ENCODE data around the gene MIF. TPM values are rescaled to one million over a fixed set of nuclear protein-coding genes. Genes with fewer than 3 reads are reported as not detected.

The MIF gene
- total RNA-seq, 2 donors from 2014 or later = 495 to 579 TPM

GRCh38 chr22:23889620-23890019 is 4.6 kb upstream of the MIF start:
- DNase-seq (ENCODE audit: low spot score) (no peak), ATAC-seq (no peak)
- no peak overlapping the region for H3K4me3 Mint-ChIP-seq
- no peaks in the 10 kb centered on the region for H3K36me3 Mint-ChIP-seq
- H3K27me3 Mint-ChIP-seq = no peaks in the 10 kb centered on the region
- H3K27ac Mint-ChIP-seq = no peak overlapping the region
- H3K9me3 Mint-ChIP-seq = no peaks in the 10 kb centered on the region
- H3K4me1 Mint-ChIP-seq (ENCODE audit: low read depth in 2 of 2) = peaks cover 17 to 18% of the 10 kb centered on the region in 2 donors

GRCh38 chr22:23891726-23892125 is 2.5 kb upstream of the MIF start:
- Mint-ChIP-seq H3K9me3 (no peaks in the 10 kb centered on the region), H3K4me1 (ENCODE audit: low read depth in 2 of 2) (peaks cover 18 to 20% of the 10 kb centered on the region in 2 donors), H3K27me3 (no peaks in the 10 kb centered on the region), H3K27ac (peak overlapping the region; percentile 92 to 97), H3K4me3 (peak overlapping the region; percentile 84), H3K36me3 (no peaks in the 10 kb centered on the region)
- DNase-seq (ENCODE audit: low spot score) (no peak), ATAC-seq (no peak)

GRCh38 chr22:23892130-23892529 is 2.1 kb upstream of the MIF start:
- peak overlapping the region; percentile 84 for H3K4me3 Mint-ChIP-seq
- DNase-seq (ENCODE audit: low spot score) (no peak), ATAC-seq (no peak)
- no peaks in the 10 kb centered on the region for H3K36me3 Mint-ChIP-seq
- peaks cover 18 to 22% of the 10 kb centered on the region in 2 donors for H3K4me1 Mint-ChIP-seq (ENCODE audit: low read depth in 2 of 2)
- peak overlapping the region; percentile 92 to 97 for H3K27ac Mint-ChIP-seq
- no peaks in the 10 kb centered on the region for H3K27me3 Mint-ChIP-seq
- H3K9me3 Mint-ChIP-seq = no peaks in the 10 kb centered on the region

- H3K9me3 Mint-ChIP-seq = no peaks in the 10 kb centered on the region
- peak overlapping the region; percentile 92 to 97 for H3K27ac Mint-ChIP-seq
- DNase-seq (ENCODE audit: low spot score) (peak; percentile 46), ATAC-seq (no peak)
- no peaks in the 10 kb centered on the region for H3K36me3 Mint-ChIP-seq
- peak overlapping the region; percentile 84 for H3K4me3 Mint-ChIP-seq
- H3K27me3 Mint-ChIP-seq = no peaks in the 10 kb centered on the region
- H3K4me1 Mint-ChIP-seq (ENCODE audit: low read depth in 2 of 2) = peaks cover 18 to 23% of the 10 kb centered on the region in 2 donors
Measured at GRCh38 chr22:23892706-23893105, 1.5 kb upstream of the MIF start.

GRCh38 chr22:23893121-23893944 is 850 bp upstream of the MIF start:
- Mint-ChIP-seq H3K4me1 (ENCODE audit: low read depth in 2 of 2) (peaks cover 18 to 23% of the 10 kb centered on the region in 2 donors), H3K27ac (peak overlapping the region; percentile 92 to 97), H3K36me3 (no peaks in the 10 kb centered on the region), H3K9me3 (no peaks in the 10 kb centered on the region), H3K4me3 (peak overlapping the region; percentile 84), H3K27me3 (no peaks in the 10 kb centered on the region)
- ATAC-seq (no peak), DNase-seq (ENCODE audit: low spot score) (peak; percentile 60)

GRCh38 chr22:23894710-23895598 is 771 bp downstream of the MIF start:
- H3K36me3 Mint-ChIP-seq = peaks cover 7% of the 10 kb centered on the region
- no peaks in the 10 kb centered on the region for H3K27me3 Mint-ChIP-seq
- DNase-seq (ENCODE audit: low spot score) (peak; percentile 71), ATAC-seq (peak; percentile 53 to 67)
- H3K4me3 Mint-ChIP-seq = peak overlapping the region; percentile 84
- H3K4me1 Mint-ChIP-seq (ENCODE audit: low read depth in 2 of 2) = peaks cover 18 to 27% of the 10 kb centered on the region in 2 donors
- no peaks in the 10 kb centered on the region for H3K9me3 Mint-ChIP-seq
- peak overlapping the region; percentile 92 to 97 for H3K27ac Mint-ChIP-seq

GRCh38 chr22:23895599-23896144 is 1.5 kb downstream of the MIF start:
- H3K36me3 Mint-ChIP-seq = peaks cover 7% of the 10 kb centered on the region
- H3K4me3 Mint-ChIP-seq = peak overlapping the region; percentile 84
- no peak for DNase-seq (ENCODE audit: low spot score)
- H3K27me3 Mint-ChIP-seq = no peaks in the 10 kb centered on the region
- H3K4me1 Mint-ChIP-seq (ENCODE audit: low read depth in 2 of 2) = peaks cover 18 to 27% of the 10 kb centered on the region in 2 donors
- peaks cover 2% of the 10 kb centered on the region for H3K9me3 Mint-ChIP-seq
- ATAC-seq = no peak
- peak overlapping the region; percentile 92 to 97 for H3K27ac Mint-ChIP-seq

- DNase-seq (ENCODE audit: low spot score) (no peak), ATAC-seq (no peak)
- H3K27me3 Mint-ChIP-seq = no peaks in the 10 kb centered on the region
- H3K27ac Mint-ChIP-seq = no peak overlapping the region
- H3K36me3 Mint-ChIP-seq = peaks cover 7% of the 10 kb centered on the region
- H3K4me3 Mint-ChIP-seq = peak overlapping the region; percentile 84
- H3K4me1 Mint-ChIP-seq (ENCODE audit: low read depth in 2 of 2) = peaks cover 18 to 28% of the 10 kb centered on the region in 2 donors
- H3K9me3 Mint-ChIP-seq = peaks cover 5% of the 10 kb centered on the region
Measured at GRCh38 chr22:23896166-23896522, 2.0 kb downstream of the MIF start.

- Mint-ChIP-seq H3K36me3 (peaks cover 7% of the 10 kb centered on the region), H3K4me1 (ENCODE audit: low read depth in 2 of 2) (peaks cover 18 to 30% of the 10 kb centered on the region in 2 donors), H3K27ac (peak overlapping the region; percentile 46 to 65), H3K27me3 (no peaks in the 10 kb centered on the region), H3K4me3 (peak overlapping the region; percentile 68), H3K9me3 (peaks cover 5% of the 10 kb centered on the region)
- ATAC-seq (no peak), DNase-seq (ENCODE audit: low spot score) (no peak)
Measured at GRCh38 chr22:23896523-23897186, 2.5 kb downstream of the MIF start.

GRCh38 chr22:23897320-23897719 is 3.1 kb downstream of the MIF start:
- DNase-seq (ENCODE audit: low spot score) (no peak), ATAC-seq (no peak)
- peaks cover 5% of the 10 kb centered on the region for H3K9me3 Mint-ChIP-seq
- H3K27me3 Mint-ChIP-seq = no peaks in the 10 kb centered on the region
- H3K4me1 Mint-ChIP-seq (ENCODE audit: low read depth in 2 of 2) = peaks cover 15 to 26% of the 10 kb centered on the region in 2 donors
- H3K36me3 Mint-ChIP-seq = peaks cover 7% of the 10 kb centered on the region
- peak overlapping the region; percentile 68 for H3K4me3 Mint-ChIP-seq
- H3K27ac Mint-ChIP-seq = peak overlapping the region; percentile 46 to 65

GRCh38 chr22:23898006-23898974 is 4.1 kb downstream of the MIF start:
- no peak overlapping the region for H3K27ac Mint-ChIP-seq
- H3K9me3 Mint-ChIP-seq = peaks cover 5% of the 10 kb centered on the region
- DNase-seq (ENCODE audit: low spot score) (no peak), ATAC-seq (no peak)
- no peak overlapping the region for H3K4me3 Mint-ChIP-seq
- peaks cover 7 to 20% of the 10 kb centered on the region in 2 donors for H3K4me1 Mint-ChIP-seq (ENCODE audit: low read depth in 2 of 2)
- no peaks in the 10 kb centered on the region for H3K27me3 Mint-ChIP-seq
- H3K36me3 Mint-ChIP-seq = peaks cover 7% of the 10 kb centered on the region

- Mint-ChIP-seq H3K27ac (peak overlapping the region; percentile 8), H3K4me1 (ENCODE audit: low read depth in 2 of 2) (peaks cover 0 to 13% of the 10 kb centered on the region in 2 donors)
- no peak for DNase-seq (ENCODE audit: low spot score)
Measured at GRCh38 chr22:23899042-23899745, 5.0 kb downstream of the MIF start.

More at GRCh38 chr22:23899042-23899745, 5.0 kb downstream of the MIF start:
- Mint-ChIP-seq H3K27me3 (no peaks in the 10 kb centered on the region), H3K36me3 (peaks cover 7% of the 10 kb centered on the region), H3K9me3 (peaks cover 5% of the 10 kb centered on the region), H3K4me3 (no peak overlapping the region)
- ATAC-seq = no peak
